DND-41 (cell line): ENCODE results near the gene MRAP.

ENCODE experiments used
- CTCF ChIP-seq: IDR thresholded peaks from 2 replicates; pipeline ENCODE4 v1.5.1; 2012; ENCODE audit warnings: borderline replicate concordance, low read length, moderate library complexity, mild to moderate bottlenecking; ENCODE audit not compliant: poor library complexity, severe bottlenecking; ENCODE audit errors: extremely low read depth
- EZH2 ChIP-seq: IDR thresholded peaks from 3 replicates; pipeline ENCODE4 v1.6.1; 2012; ENCODE audit warnings: borderline replicate concordance, low read depth, mild to moderate bottlenecking, moderate library complexity, low read length, inconsistent platforms; ENCODE audit not compliant: severe bottlenecking

GRCh38 chr21:32349333-32349944 lies 50.8 kb downstream of the MRAP start:
- no peak for TF ChIP-seq EZH2
- TF ChIP-seq CTCF, result no peak
